GM12878 (cell line): ENCODE results near the gene GTF3A. TPM values are rescaled to one million over a fixed set of nuclear protein-coding genes. Genes with fewer than 3 reads are reported as not detected.

Experiments used
- ATAC-seq: fragments of 200-7000 bp; cut with Tn5 transposase; 3 replicates; pipeline ENCODE4 v1.9.1; 2020; ENCODE audit warnings: mild to moderate bottlenecking, moderate library complexity
- BruUV-seq: library from RNA; stranded (reverse); fragments of 400-500 nt; replicated peaks from 2 replicates; lab custom pipeline; 2021; lab: Mats Ljungman, UMichigan
- CTCF ChIA-PET: fragments of 300-600 bp; sonication (Branson Sonifier 250); formaldehyde crosslinking; extraction: SDS; loops from one replicate; lab custom pipeline; 2021; ENCODE audit warnings: inconsistent platforms; lab: Yijun Ruan, JAX
- POLR2A ChIA-PET: fragments of 350-600 bp; formaldehyde crosslinking; extraction: SDS; loops from one replicate; lab custom pipeline; 2021; ENCODE audit warnings: inconsistent platforms; lab: Charles Lee
- RAD21 ChIA-PET: fragments of 300-600 bp; sonication (Branson Sonifier 250); formaldehyde crosslinking; loops from one replicate; lab custom pipeline; 2023; ENCODE audit warnings: antibody characterized with exemption; ENCODE audit not compliant: unreplicated experiment; lab: Charles Lee
- SMC1A ChIA-PET: fragments of 300-600 bp; sonication (Branson Sonifier 250); formaldehyde crosslinking; loops from one replicate; lab custom pipeline; 2023; ENCODE audit not compliant: unreplicated experiment, uncharacterized antibody; lab: Charles Lee
- DNase-seq: peaks from one replicate; pipeline ENCODE4 v3.0.0-alpha.2; 2011; ENCODE audit warnings: low read depth, low spot score
- FAIRE-seq: peaks from 3 replicates; lab custom pipeline; 2011; peaks lifted over from hg19 to GRCh38; lab: Jason Lieb, UNC
- H2AFZ ChIP-seq: 2 replicates; pipeline ENCODE4 v1.6.0; 2011; ENCODE audit warnings: low read depth, low read length, control low read depth; ENCODE audit not compliant: control insufficient read depth
- H3K27ac ChIP-seq: 2 replicates; pipeline ENCODE4 v1.5.1; 2011; ENCODE audit warnings: control low read depth; ENCODE audit not compliant: control insufficient read depth, insufficient read depth
- H3K27me3 ChIP-seq, 2 experiments: replicated peaks in 1 of 2; 2 replicates each; pipeline versions ENCODE4 v1.6.0 to v1.6.1; 2011; ENCODE audit warnings: low read length in 1 of 2; ENCODE audit not compliant: control insufficient read depth in 2 of 2, insufficient read depth in 2 of 2
- H3K36me3 ChIP-seq, 2 experiments: 2 replicates each; pipeline ENCODE4 v1.5.1; 2011; ENCODE audit warnings: low read length in 1 of 2; ENCODE audit not compliant: control insufficient read depth in 2 of 2, insufficient read depth in 2 of 2
- H3K4me1 ChIP-seq: 2 replicates; pipeline ENCODE4 v1.6.1; 2011; ENCODE audit warnings: mild to moderate bottlenecking, low read length, moderate library complexity, mixed read lengths; ENCODE audit not compliant: control insufficient read depth, insufficient read depth
- H3K4me2 ChIP-seq: 2 replicates; pipeline ENCODE4 v1.6.0; 2011; ENCODE audit warnings: control low read depth; ENCODE audit not compliant: control insufficient read depth, insufficient read depth
- H3K4me3 ChIP-seq: fragments of 200-600 bp; sonication (generic); 2 replicates; pipeline ENCODE4 v1.5.1; 2016
- H3K79me2 ChIP-seq: 2 replicates; pipeline ENCODE4 v1.6.0; 2011; ENCODE audit warnings: low read length; ENCODE audit not compliant: control insufficient read depth, insufficient read depth
- H3K9ac ChIP-seq: 2 replicates; pipeline ENCODE4 v1.8.0; 2011; ENCODE audit warnings: low read length, control low read depth, mixed read lengths; ENCODE audit not compliant: control insufficient read depth, insufficient read depth
- H3K9me3 ChIP-seq: replicated peaks from 3 replicates; pipeline ENCODE4 v1.5.1; 2011; ENCODE audit warnings: mild to moderate bottlenecking, low read length; ENCODE audit not compliant: control insufficient read depth, insufficient read depth
- H4K20me1 ChIP-seq: 2 replicates; pipeline ENCODE4 v1.6.0; 2011; ENCODE audit not compliant: control insufficient read depth, insufficient read depth
- CBX3 ChIP-seq: fragments of 200-600 bp; sonication (generic); IDR thresholded peaks from 2 replicates; pipeline ENCODE4 v1.6.1; 2016; ENCODE audit warnings: low read depth, borderline replicate concordance
- CHD4 ChIP-seq: fragments of 200-600 bp; sonication (generic); IDR thresholded peaks from 2 replicates; pipeline ENCODE4 v1.6.1; 2016; ENCODE audit warnings: mild to moderate bottlenecking
- CREB1 ChIP-seq: IDR thresholded peaks from 2 replicates; pipeline ENCODE4 v1.6.1; 2012; ENCODE audit warnings: low read depth, mild to moderate bottlenecking, inconsistent platforms
- HCFC1 ChIP-seq: fragments of 150-350 bp; IDR thresholded peaks from 2 replicates; pipeline ENCODE4 v1.6.1; 2014; ENCODE audit warnings: low read length
- NR2C2 ChIP-seq: IDR thresholded peaks from 2 replicates; pipeline ENCODE4 v1.6.1; 2011; ENCODE audit warnings: borderline replicate concordance, low read depth; ENCODE audit not compliant: control insufficient read depth, insufficient read length
- POLR2AphosphoS2 ChIP-seq: IDR thresholded peaks from 2 replicates; pipeline ENCODE4 v1.6.1; 2011; ENCODE audit warnings: low read depth, mild to moderate bottlenecking, low read length, improper control_type of control experiment, moderate library complexity
- POU2F2 ChIP-seq: IDR thresholded peaks from 3 replicates; pipeline ENCODE4 v1.6.1; 2011; ENCODE audit warnings: low read depth, mild to moderate bottlenecking, low read length, borderline replicate concordance
- WGBS: methylation state at CpG from one replicate; pipeline ENCODE4 v1.1.6; 2016; ENCODE audit warnings: low lambda C conversion rate; ENCODE audit not compliant: insufficient replicate concordance, insufficient coverage; ENCODE audit errors: missing lambda C conversion rate; 5-methylcytosine and 5-hydroxymethylcytosine counted together
- in situ Hi-C: fragments of 300-500 bp; cut with MboI; formaldehyde crosslinking; loops from 9 replicates; pipeline ENCODE4 v1.14.3; 2018; ENCODE audit warnings: mixed read lengths
- intact Hi-C: fragments of 100-400 bp; cut with micrococcal nuclease; formaldehyde crosslinking; loops from one replicate; pipeline ENCODE4 v1.14.2; 2022; ENCODE audit not compliant: unreplicated experiment
- polyA plus RNA-seq, 11 experiments: library from polyadenylated mRNA; depleted of rRNA in 4 of 11; unstranded in 6 of 11; stranded (reverse) in 5 of 11; fragments of >200 nt; fragmentation: Nextera tagmentation in 4 of 11; fragmentation: Illumina TruSeq in 1 of 11; extraction: Ambion mirVana in 4 of 11; extraction: Trizol in 1 of 11; gene quantifications; 1 replicate in 1 of 11; 2 replicates in 10 of 11; pipeline versions ENCODE4 v1.2.1 to v1.2.3, GENCODE V29; 2011 to 2016; ENCODE audit warnings: inconsistent platforms in 2 of 11, missing spikeins in 2 of 11, low read depth in 1 of 11
- total RNA-seq, 4 experiments: library from RNA; depleted of rRNA in 3 of 4; stranded (reverse); fragments of >200 nt in 3 of 4; fragmentation: Illumina TruSeq in 1 of 4; extraction: Trizol in 1 of 4; gene quantifications; 2 replicates each; pipeline versions ENCODE4 v1.2.1 to v1.2.3, GENCODE V29; 2013 to 2021
- TF ChIP-seq, protein P1 (sequence below): fragments of 450-650 bp; IDR thresholded peaks from 2 replicates; pipeline ENCODE4 v1.6.1; 2017; ENCODE audit warnings: antibody characterized with exemption, mild to moderate bottlenecking, moderate library complexity
- TF ChIP-seq, protein P2 (sequence below): fragments of 450-650 bp; formaldehyde crosslinking; IDR thresholded peaks from 2 replicates; pipeline ENCODE4 v1.4.0; 2020; ENCODE audit warnings: mild to moderate bottlenecking, moderate library complexity

Gene GTF3A
- total and polyA plus RNA-seq, 10 of the 15 experiments (the other 5 are each of a cell fraction or from before 2014, with no cell fraction given) = 74.2 to 524 (median 216) TPM

DNA sequence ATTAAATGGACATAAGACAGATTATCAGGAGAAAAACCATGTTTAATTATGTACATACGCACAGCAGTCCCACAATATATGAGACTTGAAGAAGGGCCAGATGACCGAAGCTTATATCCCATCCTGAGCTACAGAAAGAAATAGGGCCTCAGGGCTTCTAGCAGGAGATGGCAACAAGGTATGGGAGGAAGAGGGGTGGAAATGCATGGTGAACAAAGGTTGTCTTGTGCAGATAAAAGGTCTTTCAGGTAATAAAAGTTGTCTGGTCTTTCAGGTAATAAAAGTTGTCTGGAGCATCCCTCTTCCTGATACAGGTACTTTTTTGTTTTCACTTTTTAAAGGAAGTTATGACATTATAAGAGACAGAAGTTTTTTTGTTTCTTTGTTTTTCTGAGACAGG, 15.4 kb upstream of the GTF3A start (continued):
- TF ChIP-seq, protein P1, sequence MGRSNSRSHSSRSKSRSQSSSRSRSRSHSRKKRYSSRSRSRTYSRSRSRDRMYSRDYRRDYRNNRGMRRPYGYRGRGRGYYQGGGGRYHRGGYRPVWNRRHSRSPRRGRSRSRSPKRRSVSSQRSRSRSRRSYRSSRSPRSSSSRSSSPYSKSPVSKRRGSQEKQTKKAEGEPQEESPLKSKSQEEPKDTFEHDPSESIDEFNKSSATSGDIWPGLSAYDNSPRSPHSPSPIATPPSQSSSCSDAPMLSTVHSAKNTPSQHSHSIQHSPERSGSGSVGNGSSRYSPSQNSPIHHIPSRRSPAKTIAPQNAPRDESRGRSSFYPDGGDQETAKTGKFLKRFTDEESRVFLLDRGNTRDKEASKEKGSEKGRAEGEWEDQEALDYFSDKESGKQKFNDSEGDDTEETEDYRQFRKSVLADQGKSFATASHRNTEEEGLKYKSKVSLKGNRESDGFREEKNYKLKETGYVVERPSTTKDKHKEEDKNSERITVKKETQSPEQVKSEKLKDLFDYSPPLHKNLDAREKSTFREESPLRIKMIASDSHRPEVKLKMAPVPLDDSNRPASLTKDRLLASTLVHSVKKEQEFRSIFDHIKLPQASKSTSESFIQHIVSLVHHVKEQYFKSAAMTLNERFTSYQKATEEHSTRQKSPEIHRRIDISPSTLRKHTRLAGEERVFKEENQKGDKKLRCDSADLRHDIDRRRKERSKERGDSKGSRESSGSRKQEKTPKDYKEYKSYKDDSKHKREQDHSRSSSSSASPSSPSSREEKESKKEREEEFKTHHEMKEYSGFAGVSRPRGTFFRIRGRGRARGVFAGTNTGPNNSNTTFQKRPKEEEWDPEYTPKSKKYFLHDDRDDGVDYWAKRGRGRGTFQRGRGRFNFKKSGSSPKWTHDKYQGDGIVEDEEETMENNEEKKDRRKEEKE = no peak
- TF ChIP-seq CREB1 = no peak

DNA sequence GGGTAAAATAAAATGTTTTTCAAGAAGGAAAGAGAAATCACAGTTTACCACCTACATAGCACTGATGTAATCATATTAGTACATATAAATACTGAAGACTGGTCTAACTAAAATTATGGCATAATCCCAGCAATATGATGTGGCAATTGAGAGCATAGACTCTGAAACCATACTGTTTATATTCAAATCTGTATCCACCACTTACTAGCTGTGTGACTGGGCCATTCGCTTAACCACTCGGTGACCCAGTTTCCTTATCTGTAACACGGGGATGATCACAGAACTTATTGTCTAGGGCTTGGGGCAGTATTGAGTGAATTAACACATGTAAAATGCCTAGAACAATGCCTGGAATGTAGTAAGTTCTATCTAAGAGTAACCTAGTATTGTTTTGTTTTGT, 13.1 kb upstream of the GTF3A start:
- Histone ChIP-seq H3K27ac (no peak overlapping the region), H3K4me3 (no peak overlapping the region), H3K9ac (no peak overlapping the region), H3K4me1 (no peaks in the 10 kb centered on the region), H3K9me3 (no peaks in the 10 kb centered on the region), H3K27me3 (peaks cover 0 to 2% of the 10 kb centered on the region in 2 experiments; a peak in 3 of 4 replicates), H2AFZ (no peak overlapping the region), H3K36me3 (no peaks in the 10 kb centered on the region), H3K79me2 (no peaks in the 10 kb centered on the region), H4K20me1 (no peaks in the 10 kb centered on the region), H3K4me2 (no peak overlapping the region)
- RAD21 ChIA-PET = no interaction called here
- FAIRE-seq = no peak
- CTCF ChIA-PET = no interaction called here
- POLR2A ChIA-PET = no interaction called here
- intact Hi-C loops = no loop called here
- SMC1A ChIA-PET = interaction anchor here (1.1 kb wide), 1 partner anchor 415 kb away, joined by 4 read pairs; no protein-coding TSS in a partner anchor
- in situ Hi-C loops = no loop called here
- TF ChIP-seq, protein P2, sequence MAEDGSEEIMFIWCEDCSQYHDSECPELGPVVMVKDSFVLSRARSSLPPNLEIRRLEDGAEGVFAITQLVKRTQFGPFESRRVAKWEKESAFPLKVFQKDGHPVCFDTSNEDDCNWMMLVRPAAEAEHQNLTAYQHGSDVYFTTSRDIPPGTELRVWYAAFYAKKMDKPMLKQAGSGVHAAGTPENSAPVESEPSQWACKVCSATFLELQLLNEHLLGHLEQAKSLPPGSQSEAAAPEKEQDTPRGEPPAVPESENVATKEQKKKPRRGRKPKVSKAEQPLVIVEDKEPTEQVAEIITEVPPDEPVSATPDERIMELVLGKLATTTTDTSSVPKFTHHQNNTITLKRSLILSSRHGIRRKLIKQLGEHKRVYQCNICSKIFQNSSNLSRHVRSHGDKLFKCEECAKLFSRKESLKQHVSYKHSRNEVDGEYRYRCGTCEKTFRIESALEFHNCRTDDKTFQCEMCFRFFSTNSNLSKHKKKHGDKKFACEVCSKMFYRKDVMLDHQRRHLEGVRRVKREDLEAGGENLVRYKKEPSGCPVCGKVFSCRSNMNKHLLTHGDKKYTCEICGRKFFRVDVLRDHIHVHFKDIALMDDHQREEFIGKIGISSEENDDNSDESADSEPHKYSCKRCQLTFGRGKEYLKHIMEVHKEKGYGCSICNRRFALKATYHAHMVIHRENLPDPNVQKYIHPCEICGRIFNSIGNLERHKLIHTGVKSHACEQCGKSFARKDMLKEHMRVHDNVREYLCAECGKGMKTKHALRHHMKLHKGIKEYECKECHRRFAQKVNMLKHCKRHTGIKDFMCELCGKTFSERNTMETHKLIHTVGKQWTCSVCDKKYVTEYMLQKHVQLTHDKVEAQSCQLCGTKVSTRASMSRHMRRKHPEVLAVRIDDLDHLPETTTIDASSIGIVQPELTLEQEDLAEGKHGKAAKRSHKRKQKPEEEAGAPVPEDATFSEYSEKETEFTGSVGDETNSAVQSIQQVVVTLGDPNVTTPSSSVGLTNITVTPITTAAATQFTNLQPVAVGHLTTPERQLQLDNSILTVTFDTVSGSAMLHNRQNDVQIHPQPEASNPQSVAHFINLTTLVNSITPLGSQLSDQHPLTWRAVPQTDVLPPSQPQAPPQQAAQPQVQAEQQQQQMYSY = no peak
- TF ChIP-seq NR2C2 (no peak), CBX3 (no peak), HCFC1 (no peak), POU2F2 (no peak), CHD4 (no peak), POLR2AphosphoS2 (no peak)
- no peak for ATAC-seq
- 47% methylated on average over 3 of the region's 3 CpGs for whole genome bisulfite sequencing
- BruUV-seq = no TSS peak
- DNase-seq = no peak
